Common myeloid progenitor, CD34-positive (primary cell): ENCODE measurements around the gene EHD2.
A peak's percentile ranks its signal among the peaks of the same experiment; 100 is the strongest.
"Not testable (repeated sequence)": the region's sequence is repeated elsewhere in the genome, so short reads cannot be mapped to it uniquely, and the experiment has no call there.

Experiments
- CTCF ChIA-PET: fragments of 350-600 bp; sonication (Branson Sonifier 250); formaldehyde crosslinking; loops from one replicate; lab custom pipeline; 2021; ENCODE audit warnings: antibody characterized with exemption; lab: Charles Lee
- POLR2A ChIA-PET: fragments of 350-600 bp; sonication (Branson Sonifier 250); formaldehyde crosslinking; loops from one replicate; lab custom pipeline; 2021; ENCODE audit warnings: antibody characterized with exemption; lab: Charles Lee
- DNase-seq, 3 donors: peaks; one replicate each; pipeline versions ENCODE4 v3.0.0 to v3.0.0-alpha.2; 2013
- H3K27ac ChIP-seq, 2 experiments: 1 replicate in 1 of 2; 2 replicates in 1 of 2; pipeline ENCODE4 v1.7.0; 2013; ENCODE audit warnings: inconsistent platforms in 2 of 2, low read length in 2 of 2, mild to moderate bottlenecking in 2 of 2, low read depth in 1 of 2, moderate library complexity in 1 of 2; ENCODE audit not compliant: severe bottlenecking in 2 of 2, insufficient read depth in 1 of 2, poor library complexity in 1 of 2
- H3K27me3 ChIP-seq, 5 experiments: replicated peaks in 2 of 5; 1 replicate in 3 of 5; 2 replicates in 2 of 5; pipeline versions ENCODE4 v1.6.1 to v1.7.0; 2013; ENCODE audit warnings: low read length in 4 of 5, mild to moderate bottlenecking in 2 of 5, moderate library complexity in 2 of 5, inconsistent platforms in 1 of 5; ENCODE audit not compliant: insufficient read depth in 5 of 5, control insufficient read depth in 4 of 5
- H3K36me3 ChIP-seq, 4 experiments: 1 replicate in 2 of 4; 2 replicates in 2 of 4; pipeline versions ENCODE4 v1.6.1 to v1.7.0; 2013; ENCODE audit warnings: low read length in 3 of 4, control low read depth in 1 of 4, mild to moderate bottlenecking in 1 of 4; ENCODE audit not compliant: control insufficient read depth in 4 of 4, insufficient read depth in 4 of 4
- H3K4me1 ChIP-seq, 4 experiments: 1 replicate in 3 of 4; 2 replicates in 1 of 4; pipeline versions ENCODE4 v1.6.1 to v1.7.1; 2013; ENCODE audit warnings: low read length in 3 of 4, mild to moderate bottlenecking in 3 of 4, control low read depth in 1 of 4, inconsistent platforms in 1 of 4, moderate library complexity in 1 of 4; ENCODE audit not compliant: control insufficient read depth in 4 of 4, insufficient read depth in 4 of 4; ENCODE audit errors: control extremely low read depth in 1 of 4
- H3K4me3 ChIP-seq, 7 experiments: 1 replicate in 4 of 7; 2 replicates in 3 of 7; pipeline versions ENCODE4 v1.5.1 to v1.7.0; 2013; ENCODE audit warnings: mild to moderate bottlenecking in 7 of 7, low read length in 6 of 7, moderate library complexity in 6 of 7, inconsistent platforms in 2 of 7, low read depth in 2 of 7, control low read depth in 1 of 7; ENCODE audit not compliant: insufficient read depth in 4 of 7, control insufficient read depth in 1 of 7; ENCODE audit errors: extremely low read depth in 1 of 7
- H3K9me3 ChIP-seq, 5 experiments: 1 replicate in 4 of 5; 2 replicates in 1 of 5; pipeline versions ENCODE4 v1.6.1 to v1.7.1; 2013; ENCODE audit warnings: low read length in 4 of 5, mild to moderate bottlenecking in 2 of 5, inconsistent platforms in 1 of 5, low read depth in 1 of 5, moderate library complexity in 1 of 5; ENCODE audit not compliant: control insufficient read depth in 4 of 5, insufficient read depth in 2 of 5; ENCODE audit errors: control extremely low read depth in 1 of 5
- WGBS: methylation state at CpG from one replicate; pipeline ENCODE4 v1.1.5; 2013; ENCODE audit not compliant: insufficient coverage; 5-methylcytosine and 5-hydroxymethylcytosine counted together

EHD2 gene

GRCh38 chr19:47742634-47743033 is 29.4 kb downstream of the EHD2 start:
- Histone ChIP-seq H3K4me1 (peaks cover 3 to 42% (median 34%) of the 10 kb centered on the region in 4 experiments), H3K36me3 (peaks cover 7 to 34% (median 9%) of the 10 kb centered on the region in 4 experiments), H3K27ac (peak overlapping the region in 1 of 2 experiments; percentile 43), H3K4me3 (peak overlapping the region in 1 of 7 experiments; percentile 73), H3K27me3 (no peaks in the 10 kb centered on the region), H3K9me3 (no peaks in the 10 kb centered on the region)
- DNase-seq: no peak
- POLR2A ChIA-PET: interaction anchor here (1.8 to 1.9 kb wide), 2 partner anchors 13 to 29 kb away, joined by 5 to 11 read pairs; partner anchors contain the start of gene EHD2
- 100% methylated on average over 3 of the region's 13 CpGs for WGBS
- CTCF ChIA-PET: interaction anchor here (0.7 to 17.8 kb wide), 7 partner anchors 8 to 259 kb away, joined by 3 to 321 read pairs (median 9); partner anchors contain the start of genes EHD2 and KPTN

- peak; percentile 96 to 99 (median 96) for DNase-seq
- peak within 1 kb of the TSS; percentile 76 to 88 (median 82) for H3K4me3 ChIP-seq
- WGBS: 5% methylated on average over 39 of the region's 53 CpGs
- peaks cover 3 to 42% (median 34%) of the 10 kb centered on the region in 4 experiments for H3K4me1 ChIP-seq
- POLR2A ChIA-PET: interaction anchor here (0.6 to 0.9 kb wide), 4 partner anchors 13 to 38 kb away, joined by 3 read pairs; no protein-coding TSS in a partner anchor
- H3K36me3 ChIP-seq: peaks cover 13 to 43% (median 26%) of the 10 kb centered on the region in 4 experiments
- H3K27ac ChIP-seq: peak within 1 kb of the TSS; percentile 92 to 97
- H3K9me3 ChIP-seq: no peaks in the 10 kb centered on the region
- CTCF ChIA-PET: interaction anchor here (1.1 to 17.8 kb wide), 4 partner anchors 21 to 317 kb away, joined by 3 to 321 read pairs (median 10); partner anchors contain the start of gene EHD2
- no peaks in the 10 kb centered on the region for H3K27me3 ChIP-seq
Observed at GRCh38 chr19:47745010-47745901, 32.0 kb downstream of the EHD2 start, which contains the start of gene NOP53. Gene NOP53 (plus strand): TSS chr19:47745546. CDS start chr19:47745560, 14 bp downstream.

GRCh38 chr19:47746129-47746528 is 32.9 kb downstream of the EHD2 start:
- Histone ChIP-seq H3K27ac (peak overlapping the region in 1 of 2 experiments; percentile 97), H3K36me3 (peaks cover 16 to 47% (median 34%) of the 10 kb centered on the region in 4 experiments), H3K4me1 (peaks cover 3 to 42% (median 34%) of the 10 kb centered on the region in 4 experiments), H3K4me3 (peak overlapping the region in 6 of 7 experiments; percentile 79 to 88 (median 82))
- WGBS: 90% methylated on average over 9 of the region's 17 CpGs
- CTCF ChIA-PET: interaction anchor here (1.1 to 17.8 kb wide), 3 partner anchors 20 to 47 kb away, joined by 3 to 321 read pairs (median 17); partner anchors contain the start of gene EHD2
- H3K9me3 ChIP-seq, H3K27me3 ChIP-seq, POLR2A ChIA-PET, DNase-seq: not testable (repeated sequence)

- no peak for DNase-seq
- peaks cover 3 to 18% (median 15%) of the 10 kb centered on the region in 4 experiments for H3K4me1 ChIP-seq
- 100% methylated on average over 2 of the region's 3 CpGs for WGBS
- ChIA-PET POLR2A (no interaction called here), CTCF (interaction anchor here (0.6 to 17.8 kb wide), 2 partner anchors 16 to 38 kb away, joined by 3 to 321 read pairs; partner anchors contain the start of gene EHD2)
- no peaks in the 10 kb centered on the region for H3K27me3 ChIP-seq
- H3K4me3 ChIP-seq: no peak overlapping the region
- H3K27ac ChIP-seq: no peak overlapping the region
- H3K9me3 ChIP-seq: no peaks in the 10 kb centered on the region
- H3K36me3 ChIP-seq: peaks cover 15 to 67% (median 54%) of the 10 kb centered on the region in 4 experiments
Observed at GRCh38 chr19:47749326-47749725, 36.1 kb downstream of the EHD2 start.

GRCh38 chr19:47750752-47751151 is 37.5 kb downstream of the EHD2 start:
- no peak for DNase-seq
- Histone ChIP-seq H3K27me3 (no peaks in the 10 kb centered on the region), H3K27ac (no peak overlapping the region), H3K36me3 (peaks cover 15 to 80% (median 62%) of the 10 kb centered on the region in 4 experiments), H3K4me3 (no peak overlapping the region), H3K9me3 (no peaks in the 10 kb centered on the region), H3K4me1 (peaks cover 3 to 10% (median 8%) of the 10 kb centered on the region in 4 experiments)
- CTCF ChIA-PET: no interaction called here
- WGBS: 99% methylated on average over 14 of the region's 18 CpGs
- POLR2A ChIA-PET: no interaction called here

- no peaks in the 10 kb centered on the region for H3K4me1 ChIP-seq
- POLR2A ChIA-PET: no interaction called here
- peak in 2 of 3 donors; percentile 28 to 49 for DNase-seq
- peaks cover 10 to 92% (median 78%) of the 10 kb centered on the region in 4 experiments for H3K36me3 ChIP-seq
- H3K9me3 ChIP-seq: no peaks in the 10 kb centered on the region
- H3K27me3 ChIP-seq: no peaks in the 10 kb centered on the region
- no peak overlapping the region for H3K27ac ChIP-seq
- H3K4me3 ChIP-seq: no peak overlapping the region
- 77% methylated on average over 13 of the region's 27 CpGs for WGBS
- CTCF ChIA-PET: interaction anchor here (1.1 to 1.2 kb wide), 2 partner anchors 10 to 41 kb away, joined by 3 read pairs; no protein-coding TSS in a partner anchor
Observed at GRCh38 chr19:47752440-47753211, 39.4 kb downstream of the EHD2 start.
